GM12878 (cell line): ENCODE results near the gene LRRC4B. TPM values are rescaled to one million over a fixed set of nuclear protein-coding genes. Genes with fewer than 3 reads are reported as not detected.

Source experiments
- RAD21 ChIP-seq: IDR thresholded peaks from 2 replicates; pipeline ENCODE4 v1.6.1; 2011; ENCODE audit warnings: mild to moderate bottlenecking, low read depth, low read length, moderate library complexity; ENCODE audit not compliant: insufficient read depth
- YBX1 ChIP-seq: fragments of 450-650 bp; IDR thresholded peaks from 2 replicates; pipeline ENCODE4 v1.6.1; 2016; ENCODE audit warnings: antibody characterized with exemption
- ZBED1 ChIP-seq: IDR thresholded peaks from 2 replicates; pipeline ENCODE4 v1.6.1; 2016; ENCODE audit warnings: borderline replicate concordance
- polyA plus RNA-seq, 11 experiments: library from polyadenylated mRNA; depleted of rRNA in 4 of 11; unstranded in 6 of 11; stranded (reverse) in 5 of 11; fragments of >200 nt; fragmentation: Nextera tagmentation in 4 of 11; fragmentation: Illumina TruSeq in 1 of 11; extraction: Ambion mirVana in 4 of 11; extraction: Trizol in 1 of 11; gene quantifications; 1 replicate in 1 of 11; 2 replicates in 10 of 11; pipeline versions ENCODE4 v1.2.1 to v1.2.3, GENCODE V29; 2011 to 2016; ENCODE audit warnings: inconsistent platforms in 2 of 11, missing spikeins in 2 of 11, low read depth in 1 of 11
- total RNA-seq, 4 experiments: library from RNA; depleted of rRNA in 3 of 4; stranded (reverse); fragments of >200 nt in 3 of 4; fragmentation: Illumina TruSeq in 1 of 4; extraction: Trizol in 1 of 4; gene quantifications; 2 replicates each; pipeline versions ENCODE4 v1.2.1 to v1.2.3, GENCODE V29; 2013 to 2021
- TF ChIP-seq, protein P1 (sequence below): fragments of 450-650 bp; IDR thresholded peaks from 2 replicates; pipeline ENCODE4 v1.6.1; 2017; ENCODE audit warnings: mild to moderate bottlenecking
- TF ChIP-seq, protein P2 (sequence below): fragments of 450-650 bp; IDR thresholded peaks from 2 replicates; pipeline ENCODE4 v1.6.1; 2017; ENCODE audit warnings: mild to moderate bottlenecking, moderate library complexity
- TF ChIP-seq, protein P3 (sequence below): fragments of 450-650 bp; IDR thresholded peaks from 2 replicates; pipeline ENCODE4 v1.6.1; 2017; ENCODE audit warnings: antibody characterized with exemption, mild to moderate bottlenecking, moderate library complexity

The LRRC4B gene
- total and polyA plus RNA-seq, 10 of the 15 experiments (the other 5 are each of a cell fraction or from before 2014, with no cell fraction given), result 0.14 TPM; not detected in 9

DNA sequence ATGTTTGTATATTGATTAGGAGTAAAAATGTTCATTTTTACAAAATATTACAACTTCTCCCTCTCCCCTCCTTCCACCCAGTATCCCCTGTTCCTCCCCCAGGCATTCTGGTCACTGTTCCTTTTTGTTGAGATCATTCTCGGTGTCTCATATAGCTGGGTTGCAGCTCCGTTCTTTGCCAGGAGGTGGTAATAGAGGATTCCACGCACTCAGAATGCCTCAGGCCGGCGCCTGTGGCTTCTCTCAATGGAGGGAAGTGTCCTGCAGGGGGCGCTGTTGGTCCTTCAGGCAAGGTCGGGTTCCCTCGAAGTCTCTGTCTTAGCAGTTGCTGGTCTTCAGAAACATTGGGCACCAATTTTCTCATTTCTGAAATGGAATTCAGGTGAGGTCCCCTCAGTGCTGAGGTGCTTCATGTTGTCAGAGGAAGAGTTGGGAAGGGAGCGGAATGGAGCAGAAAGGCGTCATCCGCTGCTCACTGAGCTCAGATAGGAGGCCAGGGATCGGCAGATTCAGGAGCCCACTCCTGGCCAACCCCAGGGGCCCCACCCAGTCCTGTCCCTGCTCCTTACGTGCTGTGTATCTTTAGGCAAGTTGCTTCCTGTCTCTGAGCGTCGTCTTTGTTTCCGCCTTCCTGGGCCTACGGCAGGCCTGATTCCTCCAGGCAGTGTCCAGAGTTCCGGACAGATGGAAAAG is 81.3 kb downstream of the LRRC4B start (continued):
- TF ChIP-seq, protein P1, sequence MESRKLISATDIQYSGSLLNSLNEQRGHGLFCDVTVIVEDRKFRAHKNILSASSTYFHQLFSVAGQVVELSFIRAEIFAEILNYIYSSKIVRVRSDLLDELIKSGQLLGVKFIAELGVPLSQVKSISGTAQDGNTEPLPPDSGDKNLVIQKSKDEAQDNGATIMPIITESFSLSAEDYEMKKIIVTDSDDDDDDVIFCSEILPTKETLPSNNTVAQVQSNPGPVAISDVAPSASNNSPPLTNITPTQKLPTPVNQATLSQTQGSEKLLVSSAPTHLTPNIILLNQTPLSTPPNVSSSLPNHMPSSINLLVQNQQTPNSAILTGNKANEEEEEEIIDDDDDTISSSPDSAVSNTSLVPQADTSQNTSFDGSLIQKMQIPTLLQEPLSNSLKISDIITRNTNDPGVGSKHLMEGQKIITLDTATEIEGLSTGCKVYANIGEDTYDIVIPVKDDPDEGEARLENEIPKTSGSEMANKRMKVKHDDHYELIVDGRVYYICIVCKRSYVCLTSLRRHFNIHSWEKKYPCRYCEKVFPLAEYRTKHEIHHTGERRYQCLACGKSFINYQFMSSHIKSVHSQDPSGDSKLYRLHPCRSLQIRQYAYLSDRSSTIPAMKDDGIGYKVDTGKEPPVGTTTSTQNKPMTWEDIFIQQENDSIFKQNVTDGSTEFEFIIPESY, result peak; percentile 94
- no peak for TF ChIP-seq ZBED1
- TF ChIP-seq YBX1, result no peak
- peak; percentile 36; the same call in 1 of the 2 replicates for TF ChIP-seq RAD21
- TF ChIP-seq, protein P2, sequence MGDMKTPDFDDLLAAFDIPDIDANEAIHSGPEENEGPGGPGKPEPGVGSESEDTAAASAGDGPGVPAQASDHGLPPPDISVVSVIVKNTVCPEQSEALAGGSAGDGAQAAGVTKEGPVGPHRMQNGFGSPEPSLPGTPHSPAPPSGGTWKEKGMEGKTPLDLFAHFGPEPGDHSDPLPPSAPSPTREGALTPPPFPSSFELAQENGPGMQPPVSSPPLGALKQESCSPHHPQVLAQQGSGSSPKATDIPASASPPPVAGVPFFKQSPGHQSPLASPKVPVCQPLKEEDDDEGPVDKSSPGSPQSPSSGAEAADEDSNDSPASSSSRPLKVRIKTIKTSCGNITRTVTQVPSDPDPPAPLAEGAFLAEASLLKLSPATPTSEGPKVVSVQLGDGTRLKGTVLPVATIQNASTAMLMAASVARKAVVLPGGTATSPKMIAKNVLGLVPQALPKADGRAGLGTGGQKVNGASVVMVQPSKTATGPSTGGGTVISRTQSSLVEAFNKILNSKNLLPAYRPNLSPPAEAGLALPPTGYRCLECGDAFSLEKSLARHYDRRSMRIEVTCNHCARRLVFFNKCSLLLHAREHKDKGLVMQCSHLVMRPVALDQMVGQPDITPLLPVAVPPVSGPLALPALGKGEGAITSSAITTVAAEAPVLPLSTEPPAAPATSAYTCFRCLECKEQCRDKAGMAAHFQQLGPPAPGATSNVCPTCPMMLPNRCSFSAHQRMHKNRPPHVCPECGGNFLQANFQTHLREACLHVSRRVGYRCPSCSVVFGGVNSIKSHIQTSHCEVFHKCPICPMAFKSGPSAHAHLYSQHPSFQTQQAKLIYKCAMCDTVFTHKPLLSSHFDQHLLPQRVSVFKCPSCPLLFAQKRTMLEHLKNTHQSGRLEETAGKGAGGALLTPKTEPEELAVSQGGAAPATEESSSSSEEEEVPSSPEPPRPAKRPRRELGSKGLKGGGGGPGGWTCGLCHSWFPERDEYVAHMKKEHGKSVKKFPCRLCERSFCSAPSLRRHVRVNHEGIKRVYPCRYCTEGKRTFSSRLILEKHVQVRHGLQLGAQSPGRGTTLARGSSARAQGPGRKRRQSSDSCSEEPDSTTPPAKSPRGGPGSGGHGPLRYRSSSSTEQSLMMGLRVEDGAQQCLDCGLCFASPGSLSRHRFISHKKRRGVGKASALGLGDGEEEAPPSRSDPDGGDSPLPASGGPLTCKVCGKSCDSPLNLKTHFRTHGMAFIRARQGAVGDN, result no peak
- TF ChIP-seq, protein P3, sequence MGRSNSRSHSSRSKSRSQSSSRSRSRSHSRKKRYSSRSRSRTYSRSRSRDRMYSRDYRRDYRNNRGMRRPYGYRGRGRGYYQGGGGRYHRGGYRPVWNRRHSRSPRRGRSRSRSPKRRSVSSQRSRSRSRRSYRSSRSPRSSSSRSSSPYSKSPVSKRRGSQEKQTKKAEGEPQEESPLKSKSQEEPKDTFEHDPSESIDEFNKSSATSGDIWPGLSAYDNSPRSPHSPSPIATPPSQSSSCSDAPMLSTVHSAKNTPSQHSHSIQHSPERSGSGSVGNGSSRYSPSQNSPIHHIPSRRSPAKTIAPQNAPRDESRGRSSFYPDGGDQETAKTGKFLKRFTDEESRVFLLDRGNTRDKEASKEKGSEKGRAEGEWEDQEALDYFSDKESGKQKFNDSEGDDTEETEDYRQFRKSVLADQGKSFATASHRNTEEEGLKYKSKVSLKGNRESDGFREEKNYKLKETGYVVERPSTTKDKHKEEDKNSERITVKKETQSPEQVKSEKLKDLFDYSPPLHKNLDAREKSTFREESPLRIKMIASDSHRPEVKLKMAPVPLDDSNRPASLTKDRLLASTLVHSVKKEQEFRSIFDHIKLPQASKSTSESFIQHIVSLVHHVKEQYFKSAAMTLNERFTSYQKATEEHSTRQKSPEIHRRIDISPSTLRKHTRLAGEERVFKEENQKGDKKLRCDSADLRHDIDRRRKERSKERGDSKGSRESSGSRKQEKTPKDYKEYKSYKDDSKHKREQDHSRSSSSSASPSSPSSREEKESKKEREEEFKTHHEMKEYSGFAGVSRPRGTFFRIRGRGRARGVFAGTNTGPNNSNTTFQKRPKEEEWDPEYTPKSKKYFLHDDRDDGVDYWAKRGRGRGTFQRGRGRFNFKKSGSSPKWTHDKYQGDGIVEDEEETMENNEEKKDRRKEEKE, result no peak
